ENCODE data around the gene MSH2. TPM values are rescaled to one million over a fixed set of nuclear protein-coding genes. Genes with fewer than 3 reads are reported as not detected.

Gene MSH2
- total and polyA plus RNA-seq, 2 donors from 2014 or later = 7.2 to 17.0 TPM

DNA sequence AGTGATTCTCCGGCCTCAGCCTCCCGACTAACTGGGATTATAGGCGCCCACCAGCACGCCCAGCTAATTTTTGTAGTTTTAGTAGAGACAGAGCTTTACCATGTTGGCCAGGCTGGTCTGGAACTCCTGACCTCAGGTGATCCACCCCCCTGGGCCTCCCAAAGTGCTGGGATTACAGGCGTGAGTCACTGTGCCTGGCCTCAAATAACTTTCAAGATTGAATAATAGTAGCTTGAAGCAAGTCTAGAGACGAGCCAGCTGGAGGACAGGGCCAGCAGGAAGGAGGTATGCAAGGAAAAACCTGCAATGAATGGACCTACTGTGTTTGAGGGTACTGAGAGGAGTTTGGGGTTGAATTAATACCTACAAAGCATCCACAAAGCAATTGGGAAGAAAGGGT is 87.5 kb downstream of the MSH2 start:
- no peak overlapping the region for H3K9ac ChIP-seq (ENCODE audit: low read length in 3 of 3)
- no peak overlapping the region for H3K4me3 ChIP-seq (ENCODE audit: low read length in 3 of 3)
- intact Hi-C loops (cut with DNase I) = no loop called here
- H3K4me1 ChIP-seq (ENCODE audit: control insufficient read depth in 2 of 3, insufficient read depth in 2 of 3, low read depth in 1 of 3, low read length in 3 of 3) = no peaks in the 10 kb centered on the region
- FAIRE-seq = no peak
- H3K27ac ChIP-seq (ENCODE audit: low read depth in 2 of 2, low read length in 2 of 2) = no peak overlapping the region
- no peak for DNase-seq
- no peaks in the 10 kb centered on the region for H3K36me3 ChIP-seq (ENCODE audit: control insufficient read depth in 2 of 3, insufficient read depth in 3 of 3, low read length in 3 of 3)
- no peak for TF ChIP-seq CTCF (IDR thresholded peaks at IDR 0.05; ENCODE audit: borderline replicate concordance, extremely low read depth, insufficient read depth)
- peaks cover 0 to 7% (median 0%) of the 10 kb centered on the region in 3 donors for H3K9me3 ChIP-seq (ENCODE audit: control insufficient read depth in 2 of 3, insufficient read depth in 1 of 3, low read length in 3 of 3)
- no peaks in the 10 kb centered on the region for H3K27me3 ChIP-seq (ENCODE audit: control insufficient read depth, insufficient read depth, low read length)

DNA sequence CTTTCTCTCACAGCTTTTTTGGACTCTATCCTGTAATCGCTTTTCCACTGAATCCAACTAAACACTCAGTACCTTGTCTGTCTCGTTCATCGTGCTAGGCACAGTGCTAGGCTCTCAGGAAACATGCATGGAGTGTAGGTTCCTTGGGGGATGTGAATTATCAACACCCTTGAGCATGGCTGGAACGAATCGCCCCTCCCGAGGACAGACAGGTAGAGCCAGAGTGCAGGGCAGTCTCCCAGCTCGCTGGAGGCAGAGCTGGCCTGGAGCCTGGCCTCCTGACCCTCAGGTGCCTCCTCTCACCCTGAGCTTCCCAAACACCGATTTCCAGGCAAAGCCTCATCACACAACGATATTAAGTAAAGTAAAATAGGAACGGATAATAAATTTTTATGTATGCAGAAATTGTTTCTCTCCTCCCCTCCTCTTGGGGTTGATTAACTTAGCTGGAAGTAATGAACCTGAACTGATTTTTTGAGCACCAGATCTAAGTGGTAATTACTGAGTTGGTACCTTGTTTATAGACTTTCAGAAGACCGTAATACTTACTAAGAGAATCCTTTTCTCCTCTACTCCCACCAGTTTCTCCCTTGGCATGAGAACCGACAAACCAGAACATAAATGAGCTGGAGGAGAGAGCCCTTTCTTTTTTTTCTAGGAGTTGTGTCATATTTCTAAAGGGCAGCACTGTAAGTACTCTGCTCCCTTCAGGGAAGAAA is 90.5 kb downstream of the MSH2 start:
- intact Hi-C loops (cut with DNase I) = no loop called here
- no peak for FAIRE-seq
- Histone ChIP-seq H3K27ac (ENCODE audit: low read depth in 2 of 2, low read length in 2 of 2) (no peak overlapping the region), H3K9me3 (ENCODE audit: control insufficient read depth in 2 of 3, insufficient read depth in 1 of 3, low read length in 3 of 3) (peaks cover 0 to 7% (median 0%) of the 10 kb centered on the region in 3 donors), H3K4me1 (ENCODE audit: control insufficient read depth in 2 of 3, insufficient read depth in 2 of 3, low read depth in 1 of 3, low read length in 3 of 3) (no peaks in the 10 kb centered on the region), H3K4me3 (ENCODE audit: low read length in 3 of 3) (no peak overlapping the region), H3K9ac (ENCODE audit: low read length in 3 of 3) (no peak overlapping the region), H3K27me3 (ENCODE audit: control insufficient read depth, insufficient read depth, low read length) (no peaks in the 10 kb centered on the region), H3K36me3 (ENCODE audit: control insufficient read depth in 2 of 3, insufficient read depth in 3 of 3, low read length in 3 of 3) (no peaks in the 10 kb centered on the region)
- TF ChIP-seq CTCF (IDR thresholded peaks at IDR 0.05; ENCODE audit: borderline replicate concordance, extremely low read depth, insufficient read depth) = no peak
- peak in 3 of 5 donors; percentile 18 to 76 (median 67) for DNase-seq

DNA sequence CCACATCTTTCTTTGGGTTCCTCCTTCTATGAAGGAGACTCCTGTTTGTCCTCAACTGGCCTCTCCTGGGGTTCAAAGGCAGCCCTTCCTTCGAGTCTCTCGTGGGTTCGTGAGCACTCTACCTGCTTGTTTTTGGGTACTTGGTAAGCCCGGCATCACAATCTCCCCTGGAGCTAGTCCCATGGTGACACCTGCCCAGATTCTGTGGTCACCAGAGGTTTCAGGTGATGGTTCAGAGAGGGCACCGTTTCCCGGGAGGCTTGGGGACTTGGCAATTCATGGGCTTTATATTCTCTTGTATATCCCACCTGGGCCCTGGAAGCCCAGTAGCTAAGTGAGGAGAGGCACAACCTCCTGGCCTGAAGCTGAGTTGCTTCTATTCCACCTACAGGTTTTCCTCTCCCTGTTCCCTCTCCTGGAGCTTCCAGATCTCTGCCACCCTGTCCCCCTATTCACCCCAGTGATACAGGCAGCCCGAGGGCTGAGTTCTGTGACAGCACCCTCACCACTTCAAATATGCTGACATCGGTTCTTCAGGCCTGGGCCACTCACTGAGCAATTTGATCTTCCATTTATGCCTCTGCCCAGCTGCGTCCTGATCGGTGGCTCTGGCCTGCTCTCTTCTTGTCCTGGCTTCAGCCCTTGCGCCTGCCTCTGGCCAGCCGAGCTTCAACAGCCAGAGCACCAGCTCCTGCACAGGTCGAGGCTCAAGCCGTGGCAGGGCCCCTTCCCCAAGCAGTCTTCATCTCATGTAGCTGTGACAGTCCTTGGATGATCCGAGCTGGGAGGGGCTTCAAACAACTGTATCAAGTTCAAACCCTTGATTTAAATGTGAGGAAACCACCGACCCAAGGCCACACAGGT is 91.5 kb downstream of the MSH2 start:
- FAIRE-seq = no peak

More for the DNA sequence above, 91.5 kb downstream of the MSH2 start:
- Histone ChIP-seq H3K4me3 (ENCODE audit: low read length in 3 of 3) (no peak overlapping the region), H3K9me3 (ENCODE audit: control insufficient read depth in 2 of 3, insufficient read depth in 1 of 3, low read length in 3 of 3) (peaks cover 0 to 7% (median 0%) of the 10 kb centered on the region in 3 donors), H3K9ac (ENCODE audit: low read length in 3 of 3) (no peak overlapping the region), H3K4me1 (ENCODE audit: control insufficient read depth in 2 of 3, insufficient read depth in 2 of 3, low read depth in 1 of 3, low read length in 3 of 3) (no peaks in the 10 kb centered on the region), H3K27ac (ENCODE audit: low read depth in 2 of 2, low read length in 2 of 2) (no peak overlapping the region), H3K27me3 (ENCODE audit: control insufficient read depth, insufficient read depth, low read length) (no peaks in the 10 kb centered on the region), H3K36me3 (ENCODE audit: control insufficient read depth in 2 of 3, insufficient read depth in 3 of 3, low read length in 3 of 3) (no peaks in the 10 kb centered on the region)
- TF ChIP-seq CTCF (IDR thresholded peaks at IDR 0.05; ENCODE audit: borderline replicate concordance, extremely low read depth, insufficient read depth) = no peak
- intact Hi-C loops (cut with DNase I) = no loop called here
- DNase-seq = no peak
